ENCODE results near the gene LOXHD1.

The LOXHD1 gene

GRCh38 chr18:46447792-46448191 is 209.2 kb downstream of the LOXHD1 start:
- DNase-seq (ENCODE audit: low spot score): no peak

DNA sequence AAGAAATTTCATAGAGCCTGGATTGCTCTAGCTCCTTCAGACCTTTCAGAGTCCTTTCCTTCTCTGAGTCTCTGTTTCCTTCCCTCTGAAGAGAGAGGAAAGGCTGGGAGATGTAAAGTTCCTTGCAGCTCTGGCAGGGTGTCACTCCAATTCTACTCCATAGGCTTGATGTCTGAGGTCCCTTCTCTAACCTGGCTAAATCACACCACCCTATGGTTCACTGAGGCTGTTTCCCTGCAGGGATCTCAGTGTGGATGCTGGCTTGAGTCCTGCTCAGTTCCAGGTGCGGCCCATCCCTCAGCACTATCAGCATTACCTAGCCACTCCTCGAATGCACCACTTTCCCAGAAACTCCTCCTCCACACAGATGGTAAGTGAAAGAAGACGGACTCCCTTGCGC is 209.7 kb downstream of the LOXHD1 start:
- no peak for DNase-seq (ENCODE audit: low spot score)

DNA sequence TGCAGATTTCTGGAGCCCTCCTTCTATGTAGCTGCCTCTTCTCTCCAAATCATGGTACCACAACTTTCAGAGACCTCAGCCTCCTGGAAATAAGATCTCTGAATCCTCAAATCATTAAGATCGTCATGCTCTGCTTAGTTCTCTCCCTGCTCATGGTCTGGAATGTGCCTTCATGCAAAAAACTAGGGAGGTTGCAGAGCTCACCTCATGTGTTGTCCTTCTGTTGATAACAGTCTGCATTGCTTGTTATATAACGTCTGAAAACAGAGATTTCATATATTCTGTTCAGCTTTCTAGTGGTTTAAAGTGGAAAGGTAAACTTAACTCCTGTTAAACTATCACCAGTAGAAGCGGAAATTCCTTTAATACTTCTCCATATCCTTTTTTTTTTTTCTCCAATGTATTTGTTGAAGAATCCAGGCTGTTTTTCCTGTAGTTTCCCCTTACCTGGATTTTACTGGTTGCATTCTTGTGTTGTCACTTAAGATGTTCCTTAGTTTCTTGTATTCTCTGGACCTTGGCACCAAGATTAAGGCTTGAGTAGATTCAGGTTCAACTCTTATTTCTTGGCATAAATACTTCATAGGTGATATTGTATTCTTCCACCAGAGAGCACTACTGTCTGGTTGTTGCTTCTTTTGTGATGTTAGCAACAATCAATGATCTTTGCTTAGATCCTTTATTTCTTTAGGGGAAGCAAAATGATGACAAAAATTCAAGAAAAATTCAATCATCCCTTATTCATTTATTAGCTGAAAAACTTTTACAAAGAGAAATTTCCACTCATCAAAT is 211.3 kb downstream of the LOXHD1 start:
- DNase-seq (ENCODE audit: low spot score): no peak

GRCh38 chr18:46439037-46439436 is 218.0 kb downstream of the LOXHD1 start:
- no peak for DNase-seq (ENCODE audit: low spot score)

- no peak for DNase-seq (ENCODE audit: low spot score)
These were observed 220.0 kb downstream of the LOXHD1 start for GRCh38 chr18:46437061-46437460.

DNA sequence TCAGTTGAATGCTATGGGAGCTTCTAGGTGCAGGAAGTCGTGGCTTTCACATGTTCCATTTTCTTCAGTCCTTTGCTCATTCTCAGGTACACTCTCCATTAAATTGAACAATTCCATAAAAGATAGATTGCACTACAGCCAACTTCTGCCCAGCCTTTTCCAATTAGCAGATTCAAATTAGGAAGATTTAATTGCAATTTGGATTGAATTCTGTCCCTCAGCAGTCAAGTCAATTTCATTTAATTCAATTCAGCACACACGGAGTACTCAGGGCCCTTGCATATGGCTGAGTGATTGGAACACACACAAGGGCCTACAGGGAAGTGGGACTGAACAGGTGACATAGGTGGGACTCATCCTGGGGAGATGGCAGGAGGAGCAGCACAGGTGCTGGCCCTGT is 220.4 kb downstream of the LOXHD1 start:
- DNase-seq (ENCODE audit: low spot score): no peak

GRCh38 chr18:46435031-46435430 is 222.0 kb downstream of the LOXHD1 start:
- no peak for DNase-seq (ENCODE audit: low spot score)

DNA sequence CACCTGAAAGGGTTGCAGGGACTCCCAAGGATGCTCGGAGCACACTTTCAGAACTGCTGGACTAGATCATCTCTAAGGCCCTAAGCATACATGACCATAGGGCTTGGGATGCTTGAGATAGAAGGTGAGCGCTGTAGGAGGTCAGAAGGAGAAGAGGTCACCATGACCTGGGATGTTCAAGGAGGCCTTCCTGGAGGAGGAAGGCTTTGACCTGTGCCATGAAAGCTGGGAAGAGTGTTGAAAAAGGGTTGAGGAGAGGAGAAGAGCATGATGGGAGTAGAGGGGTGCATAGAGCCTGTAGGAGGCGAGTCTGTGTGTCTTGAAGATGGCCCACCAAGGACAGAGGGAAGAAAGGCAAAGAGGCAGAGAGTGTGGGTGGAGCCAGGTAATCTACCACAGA is 222.4 kb downstream of the LOXHD1 start:
- no peak for DNase-seq (ENCODE audit: low spot score)

DNA sequence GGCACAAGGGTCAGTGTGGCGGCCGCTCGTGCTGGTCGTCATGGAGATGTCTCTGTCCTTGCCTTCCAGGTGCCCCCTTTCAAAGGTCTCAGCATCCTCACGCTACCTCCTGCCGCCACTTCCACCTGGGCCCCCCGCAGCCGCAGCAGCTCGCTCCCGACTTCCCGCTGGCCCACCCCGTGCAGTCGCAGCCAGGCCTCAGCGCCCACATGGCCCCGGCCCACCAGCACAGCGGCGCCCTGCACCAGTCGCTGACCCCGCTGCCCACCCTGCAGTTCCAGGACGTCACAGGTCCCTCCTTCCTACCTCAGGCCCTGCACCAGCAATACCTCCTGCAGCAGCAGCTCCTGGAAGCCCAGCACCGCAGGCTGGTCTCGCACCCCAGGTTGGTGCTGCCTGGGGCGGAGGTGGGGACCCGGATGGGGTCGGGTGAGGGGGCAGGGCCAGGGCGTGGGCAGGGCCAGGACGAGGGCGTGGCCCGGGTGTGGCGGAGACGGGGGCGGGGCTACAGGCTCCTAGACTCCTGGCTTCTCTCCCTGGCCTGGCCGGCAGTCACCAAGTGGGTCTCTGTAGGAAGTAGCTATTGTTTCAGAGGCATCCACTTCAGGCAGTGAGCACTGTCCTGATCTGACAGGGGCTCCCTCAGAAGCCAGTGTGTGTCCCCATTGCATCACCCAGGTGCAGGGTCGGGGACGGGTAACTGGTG is 223.7 kb downstream of the LOXHD1 start:
- no peak for DNase-seq (ENCODE audit: low spot score)

- no peak for DNase-seq (ENCODE audit: low spot score)
These were observed 225.4 kb downstream of the LOXHD1 start for GRCh38 chr18:46431522-46432171.

DNA sequence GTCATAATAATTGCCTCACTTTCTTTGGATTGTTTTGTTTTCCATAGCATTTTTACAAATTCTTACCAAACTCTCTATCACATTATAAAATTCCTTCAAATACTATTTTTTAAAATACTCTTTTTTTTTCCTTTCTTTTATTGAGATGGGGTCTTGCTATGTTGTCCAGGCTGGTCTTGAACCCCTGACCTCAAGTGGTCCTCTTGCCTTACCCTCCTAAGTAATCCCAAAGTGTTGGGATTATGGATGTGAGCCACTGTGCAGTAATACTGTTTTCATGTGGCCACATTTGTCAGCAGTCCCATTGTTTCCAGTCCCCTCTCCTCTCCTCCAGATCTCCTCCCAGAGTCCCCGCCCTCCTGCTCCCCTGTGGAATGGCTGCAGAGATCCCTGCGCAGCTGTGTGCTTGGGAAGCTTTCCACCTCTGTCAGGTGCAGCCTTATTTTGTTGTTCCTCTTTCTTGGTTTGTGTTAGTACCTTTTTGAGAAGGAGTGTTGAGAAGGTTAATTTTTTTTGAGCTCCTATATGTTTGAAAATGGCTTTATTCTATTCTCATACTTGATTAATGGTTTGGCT is 227.3 kb downstream of the LOXHD1 start:
- no peak for DNase-seq (ENCODE audit: low spot score)

GRCh38 chr18:46429130-46429529 is 227.9 kb downstream of the LOXHD1 start:
- no peak for DNase-seq (ENCODE audit: low spot score)

- DNase-seq (ENCODE audit: low spot score): no peak
These were observed 228.7 kb downstream of the LOXHD1 start for GRCh38 chr18:46428368-46428767.

DNA sequence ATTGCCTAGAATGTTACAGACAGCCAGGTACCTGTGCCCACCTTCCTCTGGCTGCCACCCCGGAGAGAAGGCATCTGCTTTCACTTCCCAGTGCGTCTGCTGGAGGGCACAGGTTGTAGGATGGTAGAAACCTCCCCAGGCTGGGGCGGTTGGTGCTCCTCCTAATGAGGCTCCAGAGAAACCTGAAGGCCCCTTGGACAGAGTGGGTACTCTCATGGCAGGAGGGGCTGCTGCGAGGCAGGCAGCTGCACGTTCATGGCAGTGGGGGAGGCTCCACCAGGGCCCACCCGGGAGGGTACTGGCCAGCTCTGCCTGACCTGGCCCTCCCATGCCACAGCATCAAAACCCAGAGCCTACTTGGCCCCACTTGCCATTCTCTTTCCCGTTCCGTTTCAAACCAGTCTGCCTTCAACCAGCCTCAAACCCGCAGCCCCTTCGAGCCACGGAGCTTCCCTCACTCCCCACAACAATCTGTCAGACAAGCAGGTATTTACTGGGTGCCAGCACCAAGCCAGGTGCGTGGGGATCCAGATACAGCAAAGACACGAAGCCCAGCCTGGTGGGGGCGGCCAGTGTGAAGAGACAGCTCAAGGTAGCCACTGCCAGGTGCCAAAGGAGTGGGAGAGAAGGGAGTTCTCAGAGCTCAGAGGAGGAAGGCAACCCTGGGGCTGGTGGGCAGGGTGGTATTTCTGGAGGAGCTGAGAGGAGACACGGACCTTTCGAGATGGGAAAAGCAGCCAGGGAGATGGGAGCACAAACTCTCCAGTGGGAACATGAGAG is 229.6 kb downstream of the LOXHD1 start:
- DNase-seq (ENCODE audit: low spot score): no peak

All from AG20443 (cell line).